Memory B cell (primary cell): ENCODE results near the gene MED17.

Source experiments
- ATAC-seq: fragments of 150-1000 bp; cut with Tn5 transposase; 2 replicates; pipeline ENCODE4 v1.10.0; 2021; ENCODE audit warnings: low read depth, mild to moderate bottlenecking, moderate library complexity
- DNase-seq, 2 donors: peaks; one replicate each; pipeline ENCODE4 v3.0.0; 2022; ENCODE audit warnings: low spot score in 2 of 2
- H3K27ac Mint-ChIP-seq: one replicate; pipeline ENCODE4 v1.8.0; 2022; ENCODE audit warnings: mild to moderate bottlenecking, moderate library complexity, mixed read lengths
- H3K27me3 Mint-ChIP-seq: one replicate; pipeline ENCODE4 v1.8.0; 2022; ENCODE audit warnings: mixed read lengths
- H3K36me3 Mint-ChIP-seq: one replicate; pipeline ENCODE4 v1.8.0; 2022; ENCODE audit warnings: mild to moderate bottlenecking, mixed read lengths
- H3K4me1 Mint-ChIP-seq: one replicate; pipeline ENCODE4 v1.8.0; 2022; ENCODE audit warnings: mixed read lengths
- H3K4me3 Mint-ChIP-seq: one replicate; pipeline ENCODE4 v1.8.0; 2022; ENCODE audit warnings: mild to moderate bottlenecking, moderate library complexity, mixed read lengths
- H3K9me3 Mint-ChIP-seq: one replicate; pipeline ENCODE4 v1.8.0; 2022; ENCODE audit warnings: mixed read lengths

MED17 gene

GRCh38 chr11:93814966-93815633, 31.0 kb downstream of the MED17 start:
- Mint-ChIP-seq H3K4me3 (no peak overlapping the region), H3K36me3 (peaks cover 24% of the 10 kb centered on the region), H3K27me3 (no peaks in the 10 kb centered on the region), H3K4me1 (no peaks in the 10 kb centered on the region), H3K9me3 (no peaks in the 10 kb centered on the region), H3K27ac (peak overlapping the region; percentile 38)
- ATAC-seq = no peak
- no peak for DNase-seq

GRCh38 chr11:93817426-93818348, 33.6 kb downstream of the MED17 start:
- no peak overlapping the region for H3K4me3 Mint-ChIP-seq
- no peaks in the 10 kb centered on the region for H3K9me3 Mint-ChIP-seq
- DNase-seq = no peak
- H3K27me3 Mint-ChIP-seq = no peaks in the 10 kb centered on the region
- no peak for ATAC-seq
- H3K36me3 Mint-ChIP-seq = peaks cover 16% of the 10 kb centered on the region
- H3K4me1 Mint-ChIP-seq = no peaks in the 10 kb centered on the region
- peak overlapping the region; percentile 68 for H3K27ac Mint-ChIP-seq

- no peak overlapping the region for H3K27ac Mint-ChIP-seq
- H3K4me1 Mint-ChIP-seq = no peaks in the 10 kb centered on the region
- H3K27me3 Mint-ChIP-seq = no peaks in the 10 kb centered on the region
- no peak for ATAC-seq
- peaks cover 7% of the 10 kb centered on the region for H3K36me3 Mint-ChIP-seq
- H3K9me3 Mint-ChIP-seq = no peaks in the 10 kb centered on the region
- DNase-seq = no peak
- no peak overlapping the region for H3K4me3 Mint-ChIP-seq
These were observed 36.0 kb downstream of the MED17 start for GRCh38 chr11:93819966-93820695.

- Mint-ChIP-seq H3K27me3 (no peaks in the 10 kb centered on the region), H3K9me3 (no peaks in the 10 kb centered on the region), H3K4me1 (no peaks in the 10 kb centered on the region), H3K36me3 (peaks cover 3% of the 10 kb centered on the region), H3K4me3 (no peak overlapping the region), H3K27ac (no peak overlapping the region)
- ATAC-seq (no peak), DNase-seq (no peak)
These were observed 36.8 kb downstream of the MED17 start for GRCh38 chr11:93820847-93821246.

GRCh38 chr11:93821617-93822016, 37.5 kb downstream of the MED17 start:
- H3K4me3 Mint-ChIP-seq = no peak overlapping the region
- peaks cover 2% of the 10 kb centered on the region for H3K36me3 Mint-ChIP-seq
- H3K27me3 Mint-ChIP-seq = no peaks in the 10 kb centered on the region
- H3K27ac Mint-ChIP-seq = no peak overlapping the region
- no peak for ATAC-seq
- DNase-seq = no peak
- no peaks in the 10 kb centered on the region for H3K4me1 Mint-ChIP-seq
- H3K9me3 Mint-ChIP-seq = no peaks in the 10 kb centered on the region

- Mint-ChIP-seq H3K4me1 (no peaks in the 10 kb centered on the region), H3K27me3 (no peaks in the 10 kb centered on the region), H3K9me3 (no peaks in the 10 kb centered on the region), H3K4me3 (no peak overlapping the region), H3K27ac (no peak overlapping the region), H3K36me3 (peaks cover 2% of the 10 kb centered on the region)
- DNase-seq (no peak), ATAC-seq (no peak)
These were observed 38.3 kb downstream of the MED17 start for GRCh38 chr11:93822359-93822758.

GRCh38 chr11:93823210-93823609, 39.1 kb downstream of the MED17 start:
- Mint-ChIP-seq H3K36me3 (peaks cover 2% of the 10 kb centered on the region), H3K27ac (no peak overlapping the region), H3K27me3 (no peaks in the 10 kb centered on the region), H3K4me3 (no peak overlapping the region), H3K4me1 (no peaks in the 10 kb centered on the region), H3K9me3 (no peaks in the 10 kb centered on the region)
- DNase-seq = no peak
- no peak for ATAC-seq

- H3K27ac Mint-ChIP-seq = no peak overlapping the region
- H3K36me3 Mint-ChIP-seq = no peaks in the 10 kb centered on the region
- no peak overlapping the region for H3K4me3 Mint-ChIP-seq
- no peaks in the 10 kb centered on the region for H3K9me3 Mint-ChIP-seq
- DNase-seq (no peak), ATAC-seq (no peak)
- H3K4me1 Mint-ChIP-seq = no peaks in the 10 kb centered on the region
- peaks cover 6% of the 10 kb centered on the region for H3K27me3 Mint-ChIP-seq
These were observed 43.3 kb downstream of the MED17 start for GRCh38 chr11:93827363-93827762.

- DNase-seq (no peak), ATAC-seq (no peak)
- H3K9me3 Mint-ChIP-seq = no peaks in the 10 kb centered on the region
- peaks cover 11% of the 10 kb centered on the region for H3K27me3 Mint-ChIP-seq
- no peak overlapping the region for H3K27ac Mint-ChIP-seq
- no peaks in the 10 kb centered on the region for H3K4me1 Mint-ChIP-seq
- H3K36me3 Mint-ChIP-seq = no peaks in the 10 kb centered on the region
- no peak overlapping the region for H3K4me3 Mint-ChIP-seq
These were observed 45.5 kb downstream of the MED17 start for GRCh38 chr11:93829598-93829997.

GRCh38 chr11:93831343-93832127, 47.5 kb downstream of the MED17 start:
- no peak for DNase-seq
- Mint-ChIP-seq H3K36me3 (no peaks in the 10 kb centered on the region), H3K27me3 (peaks cover 11% of the 10 kb centered on the region), H3K27ac (no peak overlapping the region), H3K9me3 (no peaks in the 10 kb centered on the region), H3K4me3 (no peak overlapping the region), H3K4me1 (no peaks in the 10 kb centered on the region)
- ATAC-seq = no peak

- no peaks in the 10 kb centered on the region for H3K9me3 Mint-ChIP-seq
- ATAC-seq (no peak), DNase-seq (no peak)
- H3K36me3 Mint-ChIP-seq = no peaks in the 10 kb centered on the region
- no peak overlapping the region for H3K27ac Mint-ChIP-seq
- H3K4me3 Mint-ChIP-seq = no peak overlapping the region
- H3K4me1 Mint-ChIP-seq = no peaks in the 10 kb centered on the region
- peaks cover 11% of the 10 kb centered on the region for H3K27me3 Mint-ChIP-seq
These were observed 48.7 kb downstream of the MED17 start for GRCh38 chr11:93832780-93833179.

- Mint-ChIP-seq H3K4me3 (no peak overlapping the region), H3K27ac (no peak overlapping the region)
- ATAC-seq = no peak
These were observed 54.9 kb downstream of the MED17 start for GRCh38 chr11:93838967-93839366.

GRCh38 chr11:93840180-93840579, 56.1 kb downstream of the MED17 start:
- Mint-ChIP-seq H3K27me3 (peaks cover 2% of the 10 kb centered on the region), H3K36me3 (no peaks in the 10 kb centered on the region), H3K9me3 (no peaks in the 10 kb centered on the region), H3K4me1 (no peaks in the 10 kb centered on the region), H3K4me3 (no peak overlapping the region), H3K27ac (no peak overlapping the region)
- DNase-seq (no peak), ATAC-seq (no peak)

More at GRCh38 chr11:93838967-93839366, 54.9 kb downstream of the MED17 start:
- Mint-ChIP-seq H3K36me3 (no peaks in the 10 kb centered on the region), H3K9me3 (no peaks in the 10 kb centered on the region), H3K27me3 (peaks cover 4% of the 10 kb centered on the region), H3K4me1 (no peaks in the 10 kb centered on the region)
- DNase-seq = no peak
